Measurements from ENCODE around the gene DDX39B. TPM values are rescaled to one million over a fixed set of nuclear protein-coding genes. Genes with fewer than 3 reads are reported as not detected.
A peak's percentile ranks its signal among the peaks of the same experiment; 100 is the strongest.

Gene DDX39B
- total RNA-seq, 2 experiments from 2014 or later = 517 to 569 TPM

- Mint-ChIP-seq H3K4me3 (peak overlapping the region; percentile 97), H3K36me3 (ENCODE audit: low read depth) (peaks cover 60% of the 10 kb centered on the region), H3K27ac (peak overlapping the region; percentile 98), H3K27me3 (no peaks in the 10 kb centered on the region), H3K4me1 (peaks cover 69% of the 10 kb centered on the region), H3K9me3 (ENCODE audit: low read depth) (no peaks in the 10 kb centered on the region)
- no peak for DNase-seq
- CTCF ChIA-PET = interaction anchor here (0.7 to 28.5 kb wide), 9 partner anchors 1 to 115 kb away, joined by 3 to 873 read pairs (median 4); partner anchors contain the start of genes ATP6V1G2, DDX39B, LST1 and LTA
- no peak for ATAC-seq
- intact Hi-C loops (cut with DNase I, micrococcal nuclease) = loop anchor here (1.0 to 10.0 kb wide), 6 partner anchors 16 to 1231 kb away; partner anchors contain the start of genes PRRC2A (in 1 of the 2) and RPP21 (in 1 of the 2)
- POLR2A ChIA-PET = interaction anchor here (0.9 to 4.9 kb wide), 14 partner anchors 10 to 287 kb away, joined by 3 to 43 read pairs (median 8); partner anchors contain the start of genes DDX39B, LST1, NCR3 and NEU1
Observed at GRCh38 chr6:31575952-31576685, 34.3 kb upstream of the DDX39B start.

GRCh38 chr6:31575335-31575901 lies 33.6 kb upstream of the DDX39B start, which contains the start of gene TNF:
TSS of gene TNF (plus strand) at chr6:31575565. CDS start at chr6:31575742, 177 bp downstream.
- Mint-ChIP-seq H3K4me3 (peak within 1 kb of the TSS; percentile 97), H3K27ac (peak within 1 kb of the TSS; percentile 98), H3K36me3 (ENCODE audit: low read depth) (peaks cover 55% of the 10 kb centered on the region), H3K27me3 (no peaks in the 10 kb centered on the region), H3K9me3 (ENCODE audit: low read depth) (no peaks in the 10 kb centered on the region), H3K4me1 (peaks cover 73% of the 10 kb centered on the region)
- intact Hi-C loops (cut with DNase I, micrococcal nuclease) = loop anchor here (1.0 to 10.0 kb wide), 6 partner anchors 15 to 1231 kb away; partner anchors contain the start of genes PRRC2A (in 1 of the 2) and RPP21 (in 1 of the 2)
- ATAC-seq (peak; percentile 23), DNase-seq (peak; percentile 89)
- CTCF ChIA-PET = interaction anchor here (0.6 to 28.5 kb wide), 10 partner anchors 15 to 620 kb away, joined by 3 to 873 read pairs (median 4); partner anchors contain the start of genes ATP6V1G2, BAG6, DDX39B and LST1
- POLR2A ChIA-PET = interaction anchor here (0.7 to 4.9 kb wide), 22 partner anchors 10 to 1396 kb away, joined by 3 to 43 read pairs (median 5); partner anchors contain the start of genes ATP6V1G2, BRD2, DDX39B and LST1

GRCh38 chr6:31574106-31575061 lies 32.6 kb upstream of the DDX39B start:
- ChIA-PET CTCF (interaction anchor here (0.6 to 28.5 kb wide), 13 partner anchors 10 to 619 kb away, joined by 3 to 873 read pairs (median 4); partner anchors contain the start of genes ATP6V1G2, BAG6, DDX39B and LST1), POLR2A (interaction anchor here (0.5 to 4.9 kb wide), 28 partner anchors 8 to 1723 kb away, joined by 3 to 43 read pairs (median 4); partner anchors contain the start of genes ATP6V1G2, BRD2, DDX39B and HSPA1B)
- Mint-ChIP-seq H3K9me3 (ENCODE audit: low read depth) (no peaks in the 10 kb centered on the region), H3K4me3 (peak overlapping the region; percentile 97), H3K36me3 (ENCODE audit: low read depth) (peaks cover 52% of the 10 kb centered on the region), H3K4me1 (peaks cover 74% of the 10 kb centered on the region), H3K27me3 (no peaks in the 10 kb centered on the region), H3K27ac (peak overlapping the region; percentile 98)
- intact Hi-C loops (cut with DNase I, micrococcal nuclease) = loop anchor here (1.0 to 10.0 kb wide), 9 partner anchors 14 to 1230 kb away; partner anchors contain the start of genes HLA-B (in 1 of the 2), PRRC2A (in 1 of the 2) and RPP21 (in 1 of the 2)
- ATAC-seq (peak; percentile 0), DNase-seq (peak; percentile 62)

- no peak for DNase-seq
- Mint-ChIP-seq H3K27ac (peak overlapping the region; percentile 98), H3K36me3 (ENCODE audit: low read depth) (peaks cover 45% of the 10 kb centered on the region), H3K27me3 (no peaks in the 10 kb centered on the region), H3K4me3 (peak overlapping the region; percentile 97), H3K9me3 (ENCODE audit: low read depth) (no peaks in the 10 kb centered on the region), H3K4me1 (peaks cover 75% of the 10 kb centered on the region)
- no peak for ATAC-seq
- CTCF ChIA-PET = interaction anchor here (0.6 to 28.5 kb wide), 6 partner anchors 9 to 1396 kb away, joined by 3 to 873 read pairs (median 28); partner anchors contain the start of genes ATP6V1G2, LST1, LTB and NCR3
- intact Hi-C loops (cut with DNase I, micrococcal nuclease) = loop anchor here in 1 of 2 experiments (2.0 to 10.0 kb wide), 6 partner anchors 15 to 1229 kb away; partner anchors contain the start of genes HLA-B and RPP21
- POLR2A ChIA-PET = interaction anchor here (0.5 to 4.9 kb wide), 5 partner anchors 8 to 1724 kb away, joined by 3 to 43 read pairs (median 3); partner anchors contain the start of gene DDX39B
Observed at GRCh38 chr6:31573239-31574105, 31.7 kb upstream of the DDX39B start.

- H3K27me3 Mint-ChIP-seq = no peaks in the 10 kb centered on the region
- ChIA-PET CTCF (interaction anchor here (1.3 to 28.5 kb wide), 5 partner anchors 10 to 78 kb away, joined by 6 to 873 read pairs (median 13); partner anchors contain the start of genes ATP6V1G2, LST1, LTB and NCR3), POLR2A (interaction anchor here (0.5 to 2.0 kb wide), 5 partner anchors 9 to 958 kb away, joined by 3 to 15 read pairs (median 3); partner anchors contain the start of gene DDX39B)
- peaks cover 35% of the 10 kb centered on the region for H3K36me3 Mint-ChIP-seq (ENCODE audit: low read depth)
- peak; percentile 48 for ATAC-seq
- H3K9me3 Mint-ChIP-seq (ENCODE audit: low read depth) = no peaks in the 10 kb centered on the region
- peaks cover 83% of the 10 kb centered on the region for H3K4me1 Mint-ChIP-seq
- DNase-seq = peak; percentile 91
- intact Hi-C loops (cut with DNase I, micrococcal nuclease) = loop anchor here (1.0 to 10.0 kb wide), 8 partner anchors 8 to 1227 kb away; partner anchors contain the start of genes HLA-B (in 1 of the 2), NFKBIL1 (in 1 of the 2) and RPP21 (in 1 of the 2)
- peak within 1 kb of the TSS; percentile 98 for H3K27ac Mint-ChIP-seq
- H3K4me3 Mint-ChIP-seq = peak within 1 kb of the TSS; percentile 97
Observed at GRCh38 chr6:31572041-31572911, 30.5 kb upstream of the DDX39B start, which contains the start of gene LTA. TSS of gene LTA (plus strand) at chr6:31572289. CDS start at chr6:31572743, 454 bp downstream.

GRCh38 chr6:31569861-31570536 lies 28.2 kb upstream of the DDX39B start:
- POLR2A ChIA-PET = interaction anchor here (0.9 to 1.0 kb wide), 2 partner anchors 10 to 13 kb away, joined by 3 read pairs; no protein-coding TSS in a partner anchor
- intact Hi-C loops (cut with DNase I, micrococcal nuclease) = loop anchor here in 1 of 2 experiments (5.0 to 10.0 kb wide), 5 partner anchors 213 to 1225 kb away; partner anchors contain the start of genes HLA-B and RPP21
- H3K4me1 Mint-ChIP-seq = peaks cover 91% of the 10 kb centered on the region
- peaks cover 20% of the 10 kb centered on the region for H3K36me3 Mint-ChIP-seq (ENCODE audit: low read depth)
- DNase-seq (no peak), ATAC-seq (no peak)
- CTCF ChIA-PET = interaction anchor here (0.7 to 28.5 kb wide), 9 partner anchors 8 to 237 kb away, joined by 3 to 873 read pairs (median 4); partner anchors contain the start of genes ATP6V1G2, LST1, LTB and NCR3
- H3K9me3 Mint-ChIP-seq (ENCODE audit: low read depth) = no peaks in the 10 kb centered on the region
- H3K4me3 Mint-ChIP-seq = no peak overlapping the region
- peak overlapping the region; percentile 48 for H3K27ac Mint-ChIP-seq
- H3K27me3 Mint-ChIP-seq = no peaks in the 10 kb centered on the region

- no peaks in the 10 kb centered on the region for H3K9me3 Mint-ChIP-seq (ENCODE audit: low read depth)
- peak; percentile 83 for DNase-seq
- H3K27ac Mint-ChIP-seq = peak overlapping the region; percentile 89
- peaks cover 86% of the 10 kb centered on the region for H3K4me1 Mint-ChIP-seq
- intact Hi-C loops (cut with DNase I, micrococcal nuclease) = loop anchor here (1.0 kb wide), 3 partner anchors 8 to 11 kb away; no protein-coding TSS in a partner anchor
- ATAC-seq = peak; percentile 60
- ChIA-PET CTCF (interaction anchor here (0.9 to 28.5 kb wide), 10 partner anchors 10 to 371 kb away, joined by 3 to 873 read pairs (median 5); partner anchors contain the start of genes ATP6V1G2, DDX39B, LST1 and LTB), POLR2A (interaction anchor here (0.6 to 1.8 kb wide), 9 partner anchors 9 to 365 kb away, joined by 3 to 18 read pairs (median 4); partner anchors contain the start of genes GPANK1 and NCR3)
- peak overlapping the region; percentile 58 for H3K4me3 Mint-ChIP-seq
- peaks cover 3% of the 10 kb centered on the region for H3K27me3 Mint-ChIP-seq
- peaks cover 21% of the 10 kb centered on the region for H3K36me3 Mint-ChIP-seq (ENCODE audit: low read depth)
Observed at GRCh38 chr6:31568537-31568961, 26.7 kb upstream of the DDX39B start.
